GM19452 (cell line): ENCODE measurements around the gene RHBDF2.

ENCODE experiments used
- ATAC-seq: cut with Tn5 transposase; IDR thresholded peaks from one replicate; pipeline ENCODE4 v1.9.1; 2021; ENCODE audit not compliant: unreplicated experiment

RHBDF2 gene

DNA sequence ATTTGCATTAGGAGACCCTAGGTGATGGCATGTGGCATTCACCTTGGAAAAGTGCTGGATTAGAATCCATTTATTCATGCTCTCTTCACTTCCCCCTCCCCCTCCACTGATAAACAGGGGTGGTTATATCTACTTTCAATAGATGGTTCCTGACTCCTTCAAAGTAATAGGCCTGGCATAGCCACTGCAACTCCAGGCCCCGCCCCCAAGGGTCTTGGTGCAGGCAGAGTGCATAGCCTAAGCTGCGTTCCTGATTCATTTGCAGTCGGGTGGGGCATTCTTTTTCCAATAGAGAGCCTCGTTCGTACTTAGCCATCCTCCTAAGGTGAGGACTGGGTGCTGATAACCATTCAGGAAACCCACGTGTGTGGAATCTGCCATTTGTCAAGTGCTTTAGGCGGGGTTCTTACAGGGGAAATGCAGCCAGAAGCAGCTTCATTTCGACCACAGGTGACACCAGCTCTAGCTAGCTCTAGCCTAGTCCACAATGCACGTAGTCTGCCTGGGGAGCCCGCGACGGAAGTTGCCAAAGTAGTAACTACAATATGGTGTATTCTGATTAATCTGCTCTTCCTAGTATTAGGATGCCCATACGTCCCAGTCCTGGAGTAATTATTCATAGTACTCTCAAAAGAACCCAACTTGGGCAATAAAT lies 59.4 kb downstream of the RHBDF2 start:
- no peak for ATAC-seq

GRCh38 chr17:76440751-76441362 lies 60.4 kb downstream of the RHBDF2 start:
- no peak for ATAC-seq

DNA sequence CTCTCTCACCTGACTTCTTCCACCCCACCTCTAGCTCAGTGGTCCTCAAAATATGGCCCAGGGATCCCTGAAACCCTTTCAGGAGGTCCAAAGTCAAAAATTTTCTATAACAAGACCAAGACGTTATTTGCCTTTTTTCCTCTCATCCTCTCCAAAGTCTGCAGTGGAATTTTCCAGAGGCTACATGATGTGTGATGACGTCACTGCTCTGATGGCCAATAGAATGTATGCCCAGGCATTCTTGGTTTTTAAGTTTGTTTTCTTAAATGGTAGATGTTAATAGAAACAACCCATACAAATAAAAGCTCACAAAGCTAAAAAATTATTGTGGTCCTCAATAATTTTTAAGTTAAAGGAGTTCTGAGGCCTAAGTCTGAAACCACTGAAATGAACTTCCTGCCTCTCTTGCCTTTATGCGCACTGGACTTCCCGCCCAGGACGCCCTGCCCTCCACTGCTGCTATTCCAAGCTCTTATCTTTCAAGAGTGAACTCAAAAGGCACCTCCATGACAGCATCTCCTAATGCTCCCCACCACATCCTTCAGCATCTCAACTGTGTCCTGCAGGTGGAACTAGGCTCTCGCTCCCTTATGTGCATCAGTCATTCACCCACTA lies 61.8 kb downstream of the RHBDF2 start:
- no peak for ATAC-seq

- no peak for ATAC-seq
Measured at GRCh38 chr17:76438906-76439305, 62.3 kb downstream of the RHBDF2 start.

DNA sequence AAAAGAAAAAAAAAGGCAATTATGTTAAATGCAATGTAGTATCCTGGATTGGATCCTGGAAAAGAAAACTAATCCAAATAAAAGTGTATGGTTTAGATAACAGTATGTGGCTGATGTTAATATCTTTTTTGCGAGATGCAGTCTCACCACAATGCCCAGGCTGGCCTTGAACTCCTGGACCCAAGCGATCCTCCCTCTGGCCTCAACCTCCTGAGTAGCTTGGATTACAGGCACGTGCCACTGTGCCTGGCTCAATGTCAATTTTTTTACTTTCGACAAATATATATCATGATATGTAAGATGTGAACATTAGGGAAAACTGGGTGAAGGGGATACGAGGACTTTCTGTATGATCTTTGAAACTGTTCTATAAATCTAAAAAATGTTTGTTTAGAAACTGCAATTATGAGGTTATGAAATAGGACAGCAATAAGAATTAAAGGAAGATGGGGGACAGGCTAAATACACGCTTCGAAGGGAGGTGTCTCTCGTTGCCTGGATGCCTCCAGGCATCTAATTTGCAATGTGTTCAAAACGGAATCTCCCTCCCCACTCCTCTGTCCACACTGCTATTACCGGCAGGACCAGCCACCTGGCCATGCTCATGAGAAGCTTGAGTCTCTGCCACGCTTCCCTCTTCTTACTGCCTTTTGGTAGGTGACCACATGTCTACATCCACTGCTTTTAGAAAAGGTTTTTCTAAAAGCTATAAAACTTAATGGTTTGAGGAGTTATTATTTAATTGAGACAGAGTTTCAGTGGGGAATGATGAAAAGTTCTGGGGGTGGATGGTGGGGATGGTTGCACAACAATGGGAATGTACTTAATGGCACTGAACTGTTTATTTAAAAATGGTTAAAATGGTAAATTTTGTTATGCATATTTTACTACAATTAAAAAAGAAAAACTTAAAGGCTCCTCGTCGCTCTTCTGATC lies 63.5 kb downstream of the RHBDF2 start:
- ATAC-seq: no peak

GRCh38 chr17:76435751-76436150 lies 65.5 kb downstream of the RHBDF2 start:
- no peak for ATAC-seq

DNA sequence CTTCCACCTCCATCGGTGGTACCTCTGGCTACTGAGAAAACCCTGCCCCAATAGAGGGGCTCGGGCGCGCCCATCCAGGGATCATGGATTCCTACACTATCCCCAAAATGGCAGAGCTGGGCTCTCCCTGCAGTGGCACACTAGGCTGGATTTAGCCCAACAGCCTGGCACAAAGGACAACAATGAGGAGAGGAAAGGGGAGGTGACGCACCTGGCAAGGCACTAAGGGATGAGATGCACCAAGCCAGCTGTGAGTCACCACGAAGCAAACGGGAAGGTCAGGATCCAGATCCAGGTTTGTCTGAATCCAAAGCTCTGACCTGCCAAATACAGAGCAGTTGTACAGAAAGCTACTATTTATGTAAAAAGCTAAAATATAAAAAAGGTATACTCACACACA lies 66.4 kb downstream of the RHBDF2 start:
- no peak for ATAC-seq

DNA sequence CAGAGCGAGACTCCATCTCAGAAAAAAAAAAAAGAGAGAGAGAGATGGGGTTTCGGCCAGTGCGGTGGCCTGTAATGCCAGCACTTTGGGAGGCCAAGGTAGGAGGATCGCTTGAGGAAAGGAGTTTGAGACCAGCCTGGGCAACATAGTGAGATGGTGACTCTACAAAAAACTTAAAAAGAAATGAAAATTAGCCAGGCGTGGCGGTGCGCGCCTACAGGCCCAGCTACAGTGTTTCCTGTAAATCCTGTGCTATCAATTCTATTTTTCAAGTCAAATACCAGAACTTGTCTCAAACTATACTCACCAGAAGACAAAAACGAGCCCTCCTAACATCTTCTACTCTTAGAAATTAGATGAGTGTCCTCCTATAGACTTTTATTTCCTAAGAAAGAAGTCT lies 67.5 kb downstream of the RHBDF2 start:
- no peak for ATAC-seq

GRCh38 chr17:76432712-76433336 lies 68.4 kb downstream of the RHBDF2 start:
- ATAC-seq: no peak

- no peak for ATAC-seq
Measured at GRCh38 chr17:76432004-76432403, 69.2 kb downstream of the RHBDF2 start.

GRCh38 chr17:76431509-76431908 lies 69.7 kb downstream of the RHBDF2 start:
- ATAC-seq: no peak

DNA sequence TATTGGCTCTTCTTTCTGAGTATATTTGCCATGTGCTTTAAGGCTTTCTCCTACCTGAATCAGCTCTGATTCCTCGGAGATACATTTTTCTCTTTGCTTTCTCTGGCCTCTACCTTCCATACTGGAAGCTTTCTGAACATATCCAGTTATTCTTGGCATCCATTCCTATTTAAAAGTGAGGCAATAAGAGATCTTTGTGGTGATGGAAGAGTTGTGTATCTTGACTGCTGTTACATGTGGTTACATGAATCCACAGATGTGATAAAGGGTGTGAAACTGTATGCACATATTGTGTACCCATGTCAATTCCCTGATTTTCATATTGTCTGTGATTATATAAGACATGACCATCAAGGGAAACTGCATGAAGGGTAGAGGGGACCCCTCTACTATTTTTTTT lies 72.7 kb downstream of the RHBDF2 start:
- no peak for ATAC-seq

GRCh38 chr17:76427501-76428231 lies 73.6 kb downstream of the RHBDF2 start:
- no peak for ATAC-seq

GRCh38 chr17:76426853-76427252 lies 74.4 kb downstream of the RHBDF2 start:
- ATAC-seq: no peak

- no peak for ATAC-seq
Measured at GRCh38 chr17:76422860-76423259, 78.4 kb downstream of the RHBDF2 start.

DNA sequence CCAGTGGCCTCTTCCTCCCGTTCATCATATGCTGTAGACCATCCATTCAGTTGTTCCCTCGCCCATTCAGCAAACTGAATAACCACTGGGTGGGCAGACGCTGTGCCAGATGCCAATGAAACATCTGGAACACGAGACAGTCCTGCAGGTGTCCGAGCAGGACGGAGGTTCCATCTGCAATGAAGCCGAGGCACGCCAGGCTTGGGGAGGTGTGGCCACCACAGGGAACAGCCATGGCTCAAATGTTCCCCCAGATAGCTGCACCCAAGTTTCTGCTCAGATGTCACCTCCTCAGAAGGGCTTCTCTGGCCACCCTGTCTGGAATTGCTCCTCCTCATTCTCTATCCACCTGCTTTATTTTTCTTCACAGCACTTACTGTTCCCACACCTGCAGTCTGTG lies 78.8 kb downstream of the RHBDF2 start:
- ATAC-seq: no peak

GRCh38 chr17:76421044-76421407 lies 80.2 kb downstream of the RHBDF2 start:
- no peak for ATAC-seq
